Activated T-helper 9 cell treated with anti-CD3 and anti-CD28 coated beads, Interleukin-2, amount 50 U/mL, for 16 hours (primary cell): ENCODE results near the gene SACS.
"Not testable (repeated sequence)": the region's sequence is repeated elsewhere in the genome, so short reads cannot be mapped to it uniquely, and the experiment has no call there.

Source experiments
- DNase-seq: peaks from one replicate; pipeline ENCODE4 v3.0.0-alpha.2; 2020; ENCODE audit warnings: low read depth

The SACS gene

GRCh38 chr13:23356368-23356767 is 77.1 kb downstream of the SACS start:
- DNase-seq, result no peak

GRCh38 chr13:23354520-23354919 is 79.0 kb downstream of the SACS start:
- DNase-seq, result no peak

- no peak for DNase-seq
Measured at GRCh38 chr13:23352161-23352560, 81.3 kb downstream of the SACS start.

- DNase-seq, result no peak
Measured at GRCh38 chr13:23350009-23350408, 83.5 kb downstream of the SACS start.

GRCh38 chr13:23349161-23349897 is 84.2 kb downstream of the SACS start:
- no peak for DNase-seq

- no peak for DNase-seq
Measured at GRCh38 chr13:23348262-23349127, 85.0 kb downstream of the SACS start.

GRCh38 chr13:23347601-23348000 is 85.9 kb downstream of the SACS start:
- DNase-seq, result no peak

GRCh38 chr13:23344931-23345595 is 88.4 kb downstream of the SACS start:
- no peak for DNase-seq

GRCh38 chr13:23339225-23339624 is 94.3 kb downstream of the SACS start:
- no peak for DNase-seq

- no peak for DNase-seq
Measured at GRCh38 chr13:23330356-23330755, 103.1 kb downstream of the SACS start.

- no peak for DNase-seq
Measured at GRCh38 chr13:23325191-23325590, 108.3 kb downstream of the SACS start.

GRCh38 chr13:23323946-23324709 is 109.4 kb downstream of the SACS start:
- DNase-seq, result no peak

- no peak for DNase-seq
Measured at GRCh38 chr13:23322353-23323336, 110.9 kb downstream of the SACS start.

GRCh38 chr13:23321535-23322241 is 111.8 kb downstream of the SACS start:
- DNase-seq, result no peak

GRCh38 chr13:23320926-23321534 is 112.5 kb downstream of the SACS start:
- no peak for DNase-seq

- DNase-seq, result no peak
Measured at GRCh38 chr13:23319883-23320224, 113.6 kb downstream of the SACS start.

GRCh38 chr13:23314837-23315236 is 118.7 kb downstream of the SACS start:
- DNase-seq, result not testable (repeated sequence)

GRCh38 chr13:23292586-23292985 is 140.9 kb downstream of the SACS start:
- DNase-seq, result no peak

GRCh38 chr13:23289917-23290357 is 143.6 kb downstream of the SACS start:
- no peak for DNase-seq

- no peak for DNase-seq
Measured at GRCh38 chr13:23288995-23289394, 144.5 kb downstream of the SACS start.
